HepG2 (cell line): ENCODE data around the gene ZNF615. TPM values are rescaled to one million over a fixed set of nuclear protein-coding genes. Genes with fewer than 3 reads are reported as not detected.

Experiments used
- FLYWCH1 ChIP-seq: sonication (generic); formaldehyde crosslinking; IDR thresholded peaks from 2 replicates; pipeline ENCODE4 v1.8.1; 2023; ENCODE audit warnings: mild to moderate bottlenecking, missing genetic modification reagents
- GLI4 ChIP-seq: sonication (generic); formaldehyde crosslinking; IDR thresholded peaks from 2 replicates; pipeline ENCODE4 v1.5.1; 2020; ENCODE audit warnings: missing genetic modification reagents, mild to moderate bottlenecking, moderate library complexity, borderline replicate concordance
- HDAC1 ChIP-seq: sonication (generic); formaldehyde crosslinking; IDR thresholded peaks from 2 replicates; pipeline ENCODE4 v1.5.1; 2020; ENCODE audit warnings: mild to moderate bottlenecking, missing genetic modification reagents
- IKZF1 ChIP-seq: fragments of 450-650 bp; IDR thresholded peaks from 2 replicates; pipeline ENCODE4 v1.7.1; 2016
- KLF13 ChIP-seq: sonication (generic); formaldehyde crosslinking; IDR thresholded peaks from 2 replicates; pipeline ENCODE4 v1.4.0; 2020; ENCODE audit warnings: mild to moderate bottlenecking, missing genetic modification reagents
- NFKB2 ChIP-seq: sonication (generic); formaldehyde crosslinking; IDR thresholded peaks from 2 replicates; pipeline ENCODE4 v1.4.0; 2020; ENCODE audit warnings: missing genetic modification reagents, borderline replicate concordance
- NR1H2 ChIP-seq: sonication (generic); formaldehyde crosslinking; IDR thresholded peaks from 2 replicates; pipeline ENCODE4 v1.8.1; 2022; ENCODE audit warnings: low read depth, missing genetic modification reagents, borderline replicate concordance
- RARA ChIP-seq: IDR thresholded peaks from 2 replicates; pipeline ENCODE4 v1.6.1; 2016; ENCODE audit warnings: missing genetic modification reagents, missing compliant biosample characterization
- SAFB2 ChIP-seq: sonication (generic); formaldehyde crosslinking; IDR thresholded peaks from 2 replicates; pipeline ENCODE4 v1.5.1; 2020; ENCODE audit warnings: missing genetic modification reagents, low read depth, mild to moderate bottlenecking, borderline replicate concordance
- SMARCE1 ChIP-seq: fragments of 450-650 bp; IDR thresholded peaks from 2 replicates; pipeline ENCODE4 v1.6.1; 2017; ENCODE audit warnings: borderline replicate concordance
- SUZ12 ChIP-seq: fragments of 150-350 bp; IDR thresholded peaks from 2 replicates; pipeline ENCODE4 v1.6.1; 2014; ENCODE audit warnings: low read depth, low read length
- ZFP36 ChIP-seq: fragments of 150-350 bp; IDR thresholded peaks from 2 replicates; pipeline ENCODE4 v1.6.1; 2018; ENCODE audit warnings: borderline replicate concordance, low read length, low read depth; ENCODE audit not compliant: partially characterized antibody
- ZNF343 ChIP-seq: sonication (generic); formaldehyde crosslinking; IDR thresholded peaks from 2 replicates; pipeline ENCODE4 v1.4.0; 2020; ENCODE audit warnings: mild to moderate bottlenecking, missing genetic modification reagents
- ZNF572 ChIP-seq: sonication (generic); formaldehyde crosslinking; IDR thresholded peaks from 2 replicates; pipeline ENCODE4 v1.5.1; 2020; ENCODE audit warnings: mild to moderate bottlenecking, missing genetic modification reagents
- ZNF670 ChIP-seq: sonication (generic); formaldehyde crosslinking; IDR thresholded peaks from 2 replicates; pipeline ENCODE4 v1.8.0; 2022; ENCODE audit warnings: mild to moderate bottlenecking, missing genetic modification reagents, borderline replicate concordance
- ZNF776 ChIP-seq: sonication (generic); formaldehyde crosslinking; IDR thresholded peaks from 2 replicates; pipeline ENCODE4 v1.4.0; 2020; ENCODE audit warnings: mild to moderate bottlenecking, missing genetic modification reagents
- ZNF841 ChIP-seq: sonication (generic); formaldehyde crosslinking; IDR thresholded peaks from 2 replicates; pipeline ENCODE4 v1.8.1; 2023; ENCODE audit warnings: missing genetic modification reagents, borderline replicate concordance
- polyA plus RNA-seq, 8 experiments: library from polyadenylated mRNA; depleted of rRNA in 3 of 8; stranded (reverse) in 7 of 8; unstranded in 1 of 8; fragments of >200 nt; fragmentation: Illumina TruSeq in 4 of 8; extraction: Trizol in 4 of 8; gene quantifications; 2 replicates each; pipeline versions ENCODE4 v1.2.1 to v1.2.3, GENCODE V29; 2011 to 2016; ENCODE audit warnings: low read depth in 4 of 8, missing spikeins in 1 of 8, mixed read lengths in 1 of 8; ENCODE audit not compliant: insufficient read depth in 1 of 8
- total RNA-seq, 5 experiments: library from RNA; depleted of rRNA; stranded (reverse); fragments of >200 nt; fragmentation: Illumina TruSeq; extraction: Trizol; gene quantifications; 2 replicates each; pipeline ENCODE4 v1.2.3, GENCODE V29; 2016; ENCODE audit warnings: low read depth in 1 of 5
- TF ChIP-seq, protein P1 (sequence below): sonication (generic); formaldehyde crosslinking; IDR thresholded peaks from 2 replicates; pipeline ENCODE4 v1.4.0; 2020; ENCODE audit warnings: missing genetic modification reagents
- TF ChIP-seq, protein P2 (sequence below): IDR thresholded peaks from 2 replicates; pipeline ENCODE4 v1.6.1; 2012; ENCODE audit warnings: low read depth, low read length, improper control_type of control experiment
- TF ChIP-seq, protein P3 (sequence below): sonication (generic); formaldehyde crosslinking; IDR thresholded peaks from 2 replicates; pipeline ENCODE4 v1.4.0; 2020; ENCODE audit warnings: mild to moderate bottlenecking, missing genetic modification reagents
- TF ChIP-seq, protein P4 (sequence below): sonication (generic); formaldehyde crosslinking; IDR thresholded peaks from 2 replicates; pipeline ENCODE4 v1.4.0; 2020; ENCODE audit warnings: missing genetic modification reagents, borderline replicate concordance
- TF ChIP-seq, protein P5 (sequence below): sonication (generic); formaldehyde crosslinking; IDR thresholded peaks from 2 replicates; pipeline ENCODE4 v1.4.0; 2020; ENCODE audit warnings: mild to moderate bottlenecking, missing genetic modification reagents

Gene ZNF615
- total and polyA plus RNA-seq, 2 of the 13 experiments (the other 11 are each of a cell fraction or from before 2014, with no cell fraction given), result 5.2 to 7.8 TPM

- TF ChIP-seq, protein P1, sequence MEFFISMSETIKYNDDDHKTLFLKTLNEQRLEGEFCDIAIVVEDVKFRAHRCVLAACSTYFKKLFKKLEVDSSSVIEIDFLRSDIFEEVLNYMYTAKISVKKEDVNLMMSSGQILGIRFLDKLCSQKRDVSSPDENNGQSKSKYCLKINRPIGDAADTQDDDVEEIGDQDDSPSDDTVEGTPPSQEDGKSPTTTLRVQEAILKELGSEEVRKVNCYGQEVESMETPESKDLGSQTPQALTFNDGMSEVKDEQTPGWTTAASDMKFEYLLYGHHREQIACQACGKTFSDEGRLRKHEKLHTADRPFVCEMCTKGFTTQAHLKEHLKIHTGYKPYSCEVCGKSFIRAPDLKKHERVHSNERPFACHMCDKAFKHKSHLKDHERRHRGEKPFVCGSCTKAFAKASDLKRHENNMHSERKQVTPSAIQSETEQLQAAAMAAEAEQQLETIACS, result no peak
- no peak for TF ChIP-seq ZFP36
- TF ChIP-seq, protein P2, sequence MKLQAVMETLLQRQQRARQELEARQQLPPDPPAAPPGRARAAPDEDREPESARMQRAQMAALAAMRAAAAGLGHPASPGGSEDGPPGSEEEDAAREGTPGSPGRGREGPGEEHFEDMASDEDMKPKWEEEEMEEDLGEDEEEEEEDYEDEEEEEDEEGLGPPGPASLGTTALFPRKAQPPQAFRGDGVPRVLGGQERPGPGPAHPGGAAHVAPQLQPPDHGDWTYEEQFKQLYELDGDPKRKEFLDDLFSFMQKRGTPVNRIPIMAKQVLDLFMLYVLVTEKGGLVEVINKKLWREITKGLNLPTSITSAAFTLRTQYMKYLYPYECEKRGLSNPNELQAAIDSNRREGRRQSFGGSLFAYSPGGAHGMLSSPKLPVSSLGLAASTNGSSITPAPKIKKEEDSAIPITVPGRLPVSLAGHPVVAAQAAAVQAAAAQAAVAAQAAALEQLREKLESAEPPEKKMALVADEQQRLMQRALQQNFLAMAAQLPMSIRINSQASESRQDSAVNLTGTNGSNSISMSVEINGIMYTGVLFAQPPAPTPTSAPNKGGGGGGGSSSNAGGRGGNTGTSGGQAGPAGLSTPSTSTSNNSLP, result no peak
- TF ChIP-seq, protein P3, sequence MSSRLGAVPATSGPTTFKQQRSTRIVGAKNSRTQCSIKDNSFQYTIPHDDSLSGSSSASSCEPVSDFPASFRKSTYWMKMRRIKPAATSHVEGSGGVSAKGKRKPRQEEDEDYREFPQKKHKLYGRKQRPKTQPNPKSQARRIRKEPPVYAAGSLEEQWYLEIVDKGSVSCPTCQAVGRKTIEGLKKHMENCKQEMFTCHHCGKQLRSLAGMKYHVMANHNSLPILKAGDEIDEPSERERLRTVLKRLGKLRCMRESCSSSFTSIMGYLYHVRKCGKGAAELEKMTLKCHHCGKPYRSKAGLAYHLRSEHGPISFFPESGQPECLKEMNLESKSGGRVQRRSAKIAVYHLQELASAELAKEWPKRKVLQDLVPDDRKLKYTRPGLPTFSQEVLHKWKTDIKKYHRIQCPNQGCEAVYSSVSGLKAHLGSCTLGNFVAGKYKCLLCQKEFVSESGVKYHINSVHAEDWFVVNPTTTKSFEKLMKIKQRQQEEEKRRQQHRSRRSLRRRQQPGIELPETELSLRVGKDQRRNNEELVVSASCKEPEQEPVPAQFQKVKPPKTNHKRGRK, result no peak
- 0 out of 2 replicates have a peak, but pooled peaks have one; percentile 46 for TF ChIP-seq SAFB2 (CRISPR knock-in tag)
- TF ChIP-seq GLI4 (CRISPR knock-in tag), result no peak
- TF ChIP-seq ZNF343 (CRISPR knock-in tag), result peak; percentile 89; the same call in 1 of the 2 replicates
- peak; percentile 89 for TF ChIP-seq HDAC1 (CRISPR knock-in tag)
- TF ChIP-seq SUZ12, result no peak
- no peak for TF ChIP-seq ZNF670
- TF ChIP-seq ZNF776 (CRISPR knock-in tag), result no peak
- TF ChIP-seq, protein P4, sequence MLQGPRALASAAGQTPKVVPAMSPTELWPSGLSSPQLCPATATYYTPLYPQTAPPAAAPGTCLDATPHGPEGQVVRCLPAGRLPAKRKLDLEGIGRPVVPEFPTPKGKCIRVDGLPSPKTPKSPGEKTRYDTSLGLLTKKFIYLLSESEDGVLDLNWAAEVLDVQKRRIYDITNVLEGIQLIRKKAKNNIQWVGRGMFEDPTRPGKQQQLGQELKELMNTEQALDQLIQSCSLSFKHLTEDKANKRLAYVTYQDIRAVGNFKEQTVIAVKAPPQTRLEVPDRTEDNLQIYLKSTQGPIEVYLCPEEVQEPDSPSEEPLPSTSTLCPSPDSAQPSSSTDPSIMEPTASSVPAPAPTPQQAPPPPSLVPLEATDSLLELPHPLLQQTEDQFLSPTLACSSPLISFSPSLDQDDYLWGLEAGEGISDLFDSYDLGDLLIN (CRISPR knock-in tag), result no peak
- TF ChIP-seq RARA (CRISPR knock-in tag), result 0 out of 2 replicates have a peak, but pooled peaks have one; percentile 13
- no peak for TF ChIP-seq SMARCE1
- TF ChIP-seq KLF13 (CRISPR knock-in tag), result no peak
- peak; percentile 93; the same call in 1 of the 2 replicates for TF ChIP-seq NFKB2
- no peak for TF ChIP-seq IKZF1
- TF ChIP-seq FLYWCH1, result no peak
- TF ChIP-seq ZNF841 (CRISPR knock-in tag), result no peak
- no peak for TF ChIP-seq NR1H2 (CRISPR knock-in tag)
- TF ChIP-seq, protein P5, sequence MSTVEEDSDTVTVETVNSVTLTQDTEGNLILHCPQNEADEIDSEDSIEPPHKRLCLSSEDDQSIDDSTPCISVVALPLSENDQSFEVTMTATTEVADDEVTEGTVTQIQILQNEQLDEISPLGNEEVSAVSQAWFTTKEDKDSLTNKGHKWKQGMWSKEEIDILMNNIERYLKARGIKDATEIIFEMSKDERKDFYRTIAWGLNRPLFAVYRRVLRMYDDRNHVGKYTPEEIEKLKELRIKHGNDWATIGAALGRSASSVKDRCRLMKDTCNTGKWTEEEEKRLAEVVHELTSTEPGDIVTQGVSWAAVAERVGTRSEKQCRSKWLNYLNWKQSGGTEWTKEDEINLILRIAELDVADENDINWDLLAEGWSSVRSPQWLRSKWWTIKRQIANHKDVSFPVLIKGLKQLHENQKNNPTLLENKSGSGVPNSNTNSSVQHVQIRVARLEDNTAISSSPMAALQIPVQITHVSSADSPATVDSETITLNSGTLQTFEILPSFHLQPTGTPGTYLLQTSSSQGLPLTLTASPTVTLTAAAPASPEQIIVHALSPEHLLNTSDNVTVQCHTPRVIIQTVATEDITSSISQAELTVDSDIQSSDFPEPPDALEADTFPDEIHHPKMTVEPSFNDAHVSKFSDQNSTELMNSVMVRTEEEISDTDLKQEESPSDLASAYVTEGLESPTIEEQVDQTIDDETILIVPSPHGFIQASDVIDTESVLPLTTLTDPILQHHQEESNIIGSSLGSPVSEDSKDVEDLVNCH (CRISPR knock-in tag), result no peak
- TF ChIP-seq ZNF572, result 0 out of 2 replicates have a peak, but pooled peaks have one; percentile 34
Observed at GRCh38 chr19:52028027-52028779, 20.2 kb upstream of the ZNF615 start, which contains the start of gene ZNF614 (continued).
